C4-2B (cell line): ENCODE results near the gene ADCY9.

Experiments
- ZFX ChIP-seq: fragments of 450-650 bp; IDR thresholded peaks from 2 replicates; pipeline ENCODE4 v1.6.1; 2017
- TF ChIP-seq, protein P1 (sequence below): fragments of 450-650 bp; conservative IDR thresholded peaks from 2 replicates; pipeline ENCODE4 v1.5.1; 2017; ENCODE audit warnings: mild to moderate bottlenecking

DNA sequence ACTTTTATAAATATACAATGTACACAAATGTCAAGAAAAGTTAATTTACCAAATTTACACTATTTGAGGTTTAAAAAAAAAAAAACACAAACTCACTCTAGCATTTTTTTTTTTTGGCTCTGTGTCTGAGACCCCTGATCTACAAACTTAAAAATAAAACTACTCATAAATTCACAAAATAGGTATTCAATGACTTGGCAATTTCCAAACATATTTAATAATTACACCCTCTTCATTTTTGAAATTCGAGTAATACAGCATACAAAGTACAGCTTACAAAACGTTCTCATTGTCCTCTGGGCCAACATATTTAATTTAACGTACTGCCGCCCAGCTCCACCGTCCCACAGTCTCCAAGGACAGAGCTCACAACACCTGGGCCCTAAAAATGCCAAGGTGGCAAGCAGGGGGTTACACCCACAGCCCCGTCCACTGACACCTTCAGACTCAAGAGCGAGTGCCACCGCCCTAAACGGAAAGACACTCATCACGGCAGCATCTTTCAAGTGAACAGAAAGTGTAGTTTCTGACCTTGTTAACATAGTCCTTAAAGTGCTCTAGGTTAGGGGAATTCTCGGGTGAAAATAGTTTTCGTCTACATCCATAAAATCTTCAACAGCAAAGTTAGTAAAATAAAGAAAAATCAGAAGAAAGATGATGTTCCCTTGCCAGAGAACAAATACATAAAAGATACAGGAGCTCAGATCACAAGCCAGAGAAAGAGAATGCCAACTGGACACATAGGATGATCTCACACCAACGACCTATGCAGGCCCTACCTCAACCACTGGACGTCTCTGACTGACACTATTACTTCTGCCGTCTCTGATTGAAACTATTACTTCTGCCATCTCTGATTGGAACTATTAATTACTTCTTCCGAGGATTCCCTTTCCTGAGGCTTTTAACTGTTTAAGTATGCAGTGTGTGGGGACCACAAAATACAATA, 4.2 kb downstream of the ADCY9 start:
- TF ChIP-seq, protein P1, sequence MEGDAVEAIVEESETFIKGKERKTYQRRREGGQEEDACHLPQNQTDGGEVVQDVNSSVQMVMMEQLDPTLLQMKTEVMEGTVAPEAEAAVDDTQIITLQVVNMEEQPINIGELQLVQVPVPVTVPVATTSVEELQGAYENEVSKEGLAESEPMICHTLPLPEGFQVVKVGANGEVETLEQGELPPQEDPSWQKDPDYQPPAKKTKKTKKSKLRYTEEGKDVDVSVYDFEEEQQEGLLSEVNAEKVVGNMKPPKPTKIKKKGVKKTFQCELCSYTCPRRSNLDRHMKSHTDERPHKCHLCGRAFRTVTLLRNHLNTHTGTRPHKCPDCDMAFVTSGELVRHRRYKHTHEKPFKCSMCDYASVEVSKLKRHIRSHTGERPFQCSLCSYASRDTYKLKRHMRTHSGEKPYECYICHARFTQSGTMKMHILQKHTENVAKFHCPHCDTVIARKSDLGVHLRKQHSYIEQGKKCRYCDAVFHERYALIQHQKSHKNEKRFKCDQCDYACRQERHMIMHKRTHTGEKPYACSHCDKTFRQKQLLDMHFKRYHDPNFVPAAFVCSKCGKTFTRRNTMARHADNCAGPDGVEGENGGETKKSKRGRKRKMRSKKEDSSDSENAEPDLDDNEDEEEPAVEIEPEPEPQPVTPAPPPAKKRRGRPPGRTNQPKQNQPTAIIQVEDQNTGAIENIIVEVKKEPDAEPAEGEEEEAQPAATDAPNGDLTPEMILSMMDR, result no peak
- no peak for TF ChIP-seq ZFX
